Endothelial cell (in vitro differentiated cells): ENCODE results near the gene ATP8A2. TPM values are rescaled to one million over a fixed set of nuclear protein-coding genes. Genes with fewer than 3 reads are reported as not detected.

Source experiments
- DNase-seq: peaks from one replicate; pipeline ENCODE4 v3.0.0; 2021; ENCODE audit warnings: low spot score
- H3K27ac Mint-ChIP-seq: one replicate; pipeline ENCODE4 v1.8.0; 2021; ENCODE audit warnings: mixed read lengths, inconsistent platforms; ENCODE audit not compliant: unreplicated experiment
- H3K27me3 Mint-ChIP-seq: one replicate; pipeline ENCODE4 v1.8.0; 2021; ENCODE audit warnings: mild to moderate bottlenecking, moderate library complexity, mixed read lengths, inconsistent platforms; ENCODE audit not compliant: unreplicated experiment
- H3K36me3 Mint-ChIP-seq: one replicate; pipeline ENCODE4 v1.8.0; 2021; ENCODE audit warnings: mild to moderate bottlenecking, low read depth, mixed read lengths, inconsistent platforms; ENCODE audit not compliant: unreplicated experiment
- H3K4me1 Mint-ChIP-seq: one replicate; pipeline ENCODE4 v1.8.0; 2021; ENCODE audit warnings: mild to moderate bottlenecking, mixed read lengths, inconsistent platforms; ENCODE audit not compliant: unreplicated experiment
- H3K4me3 Mint-ChIP-seq: one replicate; pipeline ENCODE4 v1.8.0; 2021; ENCODE audit warnings: mild to moderate bottlenecking, mixed read lengths, inconsistent platforms; ENCODE audit not compliant: unreplicated experiment
- H3K9me3 Mint-ChIP-seq: one replicate; pipeline ENCODE4 v1.8.0; 2021; ENCODE audit warnings: mixed read lengths, inconsistent platforms; ENCODE audit not compliant: unreplicated experiment
- CTCF ChIP-seq: fragments of 200-600 bp; sonication (generic); IDR thresholded peaks from one replicate; pipeline ENCODE4 v1.5.0; 2021; ENCODE audit warnings: antibody characterized with exemption; ENCODE audit not compliant: unreplicated experiment
- total RNA-seq: library from RNA; stranded (reverse); fragmentation: NEBNext Ultra II Directional; extraction: Animal tissue kit (Norgen Biotek cat#: 25700); gene quantifications from one replicate; pipeline ENCODE4 v1.2.1, GENCODE V29; 2021; ENCODE audit not compliant: unreplicated experiment

Gene ATP8A2
- total RNA-seq, 1 donor from 2014 or later = 2.1 TPM

GRCh38 chr13:25915840-25916518 lies 544.2 kb downstream of the ATP8A2 start:
- Mint-ChIP-seq H3K9me3 (no peaks in the 10 kb centered on the region), H3K4me1 (peaks cover 11% of the 10 kb centered on the region), H3K4me3 (no peak overlapping the region), H3K27me3 (no peaks in the 10 kb centered on the region), H3K36me3 (no peaks in the 10 kb centered on the region), H3K27ac (no peak overlapping the region)
- DNase-seq = no peak
- no peak for TF ChIP-seq CTCF

DNA sequence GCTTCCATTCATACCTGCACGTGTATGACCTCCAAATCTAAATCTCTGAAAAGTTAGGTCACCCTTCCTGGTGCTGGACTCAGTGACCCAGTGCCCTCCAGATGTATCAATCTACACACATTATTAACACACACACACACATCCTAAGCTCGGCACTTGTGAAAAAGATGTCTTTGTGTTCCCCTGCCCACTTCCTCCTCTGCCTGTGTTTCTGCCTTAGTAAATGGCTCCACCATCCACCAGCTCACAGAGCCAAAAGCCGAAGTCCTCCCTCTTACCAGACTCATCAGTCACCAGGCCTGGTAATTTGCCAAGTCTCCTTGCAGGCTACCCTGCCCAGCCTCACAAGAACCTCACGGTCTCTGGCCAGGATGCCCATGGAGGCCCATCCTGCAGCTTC lies 548.5 kb downstream of the ATP8A2 start:
- Mint-ChIP-seq H3K9me3 (no peaks in the 10 kb centered on the region), H3K4me3 (no peak overlapping the region), H3K27me3 (no peaks in the 10 kb centered on the region), H3K36me3 (no peaks in the 10 kb centered on the region), H3K4me1 (peaks cover 17% of the 10 kb centered on the region), H3K27ac (no peak overlapping the region)
- DNase-seq = no peak
- TF ChIP-seq CTCF = no peak

DNA sequence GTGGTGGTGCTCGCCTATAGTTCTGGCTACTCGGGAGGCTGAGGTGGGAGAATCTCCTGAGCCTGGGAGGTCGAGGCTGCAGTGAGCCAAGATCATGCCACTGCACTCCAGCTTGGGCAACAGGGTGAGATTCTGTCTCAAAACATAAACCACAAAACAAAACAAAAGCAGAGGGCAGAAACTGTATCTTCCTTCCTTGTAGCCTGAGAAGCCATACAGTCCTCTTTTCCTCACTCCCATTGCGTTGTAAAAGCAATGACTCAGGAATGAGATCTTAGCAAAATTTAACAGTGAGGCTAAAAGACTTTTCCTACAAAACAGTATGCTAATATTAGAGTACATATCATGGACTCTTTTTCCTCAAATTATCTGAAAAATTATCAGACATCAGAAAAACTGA lies 549.2 kb downstream of the ATP8A2 start:
- Mint-ChIP-seq H3K36me3 (no peaks in the 10 kb centered on the region), H3K27ac (no peak overlapping the region)

GRCh38 chr13:25922376-25922775 lies 550.6 kb downstream of the ATP8A2 start:
- H3K4me3 Mint-ChIP-seq = no peak overlapping the region
- no peaks in the 10 kb centered on the region for H3K9me3 Mint-ChIP-seq
- H3K27ac Mint-ChIP-seq = no peak overlapping the region
- peaks cover 26% of the 10 kb centered on the region for H3K4me1 Mint-ChIP-seq
- H3K36me3 Mint-ChIP-seq = no peaks in the 10 kb centered on the region
- TF ChIP-seq CTCF = no peak
- no peaks in the 10 kb centered on the region for H3K27me3 Mint-ChIP-seq
- DNase-seq = no peak

More for the DNA sequence above, 549.2 kb downstream of the ATP8A2 start:
- H3K9me3 Mint-ChIP-seq = no peaks in the 10 kb centered on the region
- peaks cover 17% of the 10 kb centered on the region for H3K4me1 Mint-ChIP-seq
- no peak for TF ChIP-seq CTCF
- no peaks in the 10 kb centered on the region for H3K27me3 Mint-ChIP-seq
- DNase-seq = no peak
- no peak overlapping the region for H3K4me3 Mint-ChIP-seq

DNA sequence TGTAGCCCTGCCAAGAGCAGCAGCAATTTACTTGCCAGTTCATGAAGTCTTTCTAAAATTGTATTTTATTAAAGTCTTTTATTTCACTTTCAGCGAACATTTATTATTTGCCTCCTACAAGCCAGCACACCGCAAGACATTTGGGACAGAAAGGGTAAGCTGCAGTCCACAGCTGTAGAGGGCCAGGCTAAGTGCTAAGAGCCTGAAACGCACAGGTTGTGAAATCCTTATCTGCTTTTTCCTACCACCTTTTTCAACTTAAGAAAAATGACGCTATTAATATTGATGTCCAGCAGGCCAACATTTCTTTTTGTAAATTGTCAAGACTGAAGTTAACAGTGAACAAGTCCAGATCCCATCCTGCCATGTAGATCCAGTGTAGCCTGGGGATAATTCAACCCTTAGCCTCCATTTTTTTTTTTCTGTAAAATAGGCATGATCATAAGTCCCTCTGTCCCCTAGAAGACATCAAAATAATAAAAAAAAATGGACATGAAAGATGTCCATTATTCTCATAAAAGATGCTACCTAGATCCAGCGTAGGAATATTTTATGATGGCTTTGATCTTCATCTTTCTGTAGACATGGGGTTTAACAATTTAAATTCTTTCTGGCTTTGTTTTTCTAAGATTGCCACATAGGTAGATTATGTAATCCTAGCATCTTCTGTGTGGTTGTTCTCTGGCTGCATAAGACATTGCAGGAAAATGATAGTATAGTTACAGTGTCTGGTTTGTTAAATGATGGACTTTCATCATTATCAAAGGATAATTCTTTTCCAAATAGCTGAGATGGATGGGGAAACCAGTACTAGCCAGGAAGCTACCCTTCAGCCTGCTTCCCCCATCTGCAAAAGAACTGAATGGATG lies 551.7 kb downstream of the ATP8A2 start:
- no peak overlapping the region for H3K27ac Mint-ChIP-seq
- no peak for DNase-seq
- no peak for TF ChIP-seq CTCF
- peaks cover under 1% of the 10 kb centered on the region for H3K27me3 Mint-ChIP-seq
- H3K4me1 Mint-ChIP-seq = peaks cover 37% of the 10 kb centered on the region
- no peak overlapping the region for H3K4me3 Mint-ChIP-seq
- H3K36me3 Mint-ChIP-seq = no peaks in the 10 kb centered on the region
- no peaks in the 10 kb centered on the region for H3K9me3 Mint-ChIP-seq
